Neural crest cell (in vitro differentiated cells): Measurements from ENCODE around the gene RPN2. TPM values are rescaled to one million over a fixed set of nuclear protein-coding genes. Genes with fewer than 3 reads are reported as not detected.

ENCODE experiments used
- DNase-seq: peaks from one replicate; pipeline ENCODE4 v3.0.0; 2021; ENCODE audit warnings: low read depth, mixed read lengths, low spot score
- H3K27ac Mint-ChIP-seq: one replicate; pipeline ENCODE4 v1.8.0; 2021; ENCODE audit warnings: mild to moderate bottlenecking, mixed read lengths; ENCODE audit not compliant: unreplicated experiment
- H3K27me3 Mint-ChIP-seq: 2 replicates; pipeline ENCODE4 v1.8.0; 2021; ENCODE audit warnings: low read depth, mild to moderate bottlenecking, mixed read lengths
- H3K36me3 Mint-ChIP-seq: 2 replicates; pipeline ENCODE4 v1.8.0; 2021; ENCODE audit warnings: low read depth, mild to moderate bottlenecking, mixed read lengths
- H3K4me1 Mint-ChIP-seq: 2 replicates; pipeline ENCODE4 v1.8.0; 2021; ENCODE audit warnings: mixed read lengths
- H3K4me3 Mint-ChIP-seq: one replicate; pipeline ENCODE4 v1.8.0; 2021; ENCODE audit warnings: mild to moderate bottlenecking, mixed read lengths
- H3K9me3 Mint-ChIP-seq: 2 replicates; pipeline ENCODE4 v1.8.0; 2021; ENCODE audit warnings: mixed read lengths
- long read RNA-seq: library from polyadenylated mRNA; unstranded; transcript quantifications from one replicate; pipeline ENCODE4 v2.0.0, GENCODE V29; 2020
- total RNA-seq: library from RNA; stranded (reverse); gene quantifications from 2 replicates; pipeline ENCODE4 v1.2.1, GENCODE V29; 2021
- TF ChIP-seq, protein P1 (sequence below): fragments of 200-600 bp; sonication (generic); conservative IDR thresholded peaks from 2 replicates; pipeline ENCODE4 v1.5.0; 2021; ENCODE audit warnings: antibody characterized with exemption, mild to moderate bottlenecking

Gene RPN2
- total RNA-seq, result 196 and 203 TPM in 2 replicates
- long read RNA-seq, transcript RPN2-201 (17 exons, 2,515 nt), result major isoform, 1,144 of 1,414 reads
- long read RNA-seq, partial matches to known transcripts, result 116 of 1,414 reads
- long read RNA-seq, other reads (novel, unspliced or antisense), result 154 of 1,414 reads

- H3K27me3 Mint-ChIP-seq, result no peaks in the 10 kb centered on the region
- peak; percentile 95 for DNase-seq
- peak within 1 kb of the TSS; percentile 99 for H3K27ac Mint-ChIP-seq
- no peaks in the 10 kb centered on the region for H3K9me3 Mint-ChIP-seq
- H3K4me1 Mint-ChIP-seq, result peaks cover 27% of the 10 kb centered on the region
- peak within 1 kb of the TSS; percentile 92 for H3K4me3 Mint-ChIP-seq
- peaks cover 2% of the 10 kb centered on the region for H3K36me3 Mint-ChIP-seq
- TF ChIP-seq, protein P1, sequence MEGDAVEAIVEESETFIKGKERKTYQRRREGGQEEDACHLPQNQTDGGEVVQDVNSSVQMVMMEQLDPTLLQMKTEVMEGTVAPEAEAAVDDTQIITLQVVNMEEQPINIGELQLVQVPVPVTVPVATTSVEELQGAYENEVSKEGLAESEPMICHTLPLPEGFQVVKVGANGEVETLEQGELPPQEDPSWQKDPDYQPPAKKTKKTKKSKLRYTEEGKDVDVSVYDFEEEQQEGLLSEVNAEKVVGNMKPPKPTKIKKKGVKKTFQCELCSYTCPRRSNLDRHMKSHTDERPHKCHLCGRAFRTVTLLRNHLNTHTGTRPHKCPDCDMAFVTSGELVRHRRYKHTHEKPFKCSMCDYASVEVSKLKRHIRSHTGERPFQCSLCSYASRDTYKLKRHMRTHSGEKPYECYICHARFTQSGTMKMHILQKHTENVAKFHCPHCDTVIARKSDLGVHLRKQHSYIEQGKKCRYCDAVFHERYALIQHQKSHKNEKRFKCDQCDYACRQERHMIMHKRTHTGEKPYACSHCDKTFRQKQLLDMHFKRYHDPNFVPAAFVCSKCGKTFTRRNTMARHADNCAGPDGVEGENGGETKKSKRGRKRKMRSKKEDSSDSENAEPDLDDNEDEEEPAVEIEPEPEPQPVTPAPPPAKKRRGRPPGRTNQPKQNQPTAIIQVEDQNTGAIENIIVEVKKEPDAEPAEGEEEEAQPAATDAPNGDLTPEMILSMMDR, result no peak
Observed at GRCh38 chr20:37178839-37179682, at the start of gene RPN2, which contains the start of gene MROH8. RPN2 (plus strand) TSS chr20:37179330; CDS start chr20:37179357, 27 bp downstream. MROH8 (minus strand) TSS chr20:37179548.

DNA sequence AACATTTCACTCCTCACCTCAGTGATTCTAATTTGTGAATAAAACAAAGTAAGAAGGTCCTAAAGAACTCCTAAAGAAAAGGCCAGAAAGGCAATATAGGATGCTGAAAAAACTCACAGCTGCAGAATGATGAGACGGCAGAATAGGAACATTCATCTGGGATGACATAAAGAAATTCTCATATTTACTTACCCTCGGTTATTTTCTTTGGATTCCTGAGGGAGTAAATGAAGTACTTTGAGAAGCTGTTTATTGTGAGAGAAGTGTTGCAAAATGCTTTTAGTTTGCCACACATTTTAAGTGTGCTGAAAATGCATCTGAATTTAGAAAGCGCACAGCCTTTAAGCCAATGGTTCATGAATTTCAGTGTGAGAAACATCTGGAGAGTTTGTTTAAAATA is 47.6 kb upstream of the RPN2 start:
- Mint-ChIP-seq H3K27me3 (no peaks in the 10 kb centered on the region), H3K4me3 (no peak overlapping the region), H3K4me1 (no peaks in the 10 kb centered on the region), H3K27ac (no peak overlapping the region), H3K36me3 (no peaks in the 10 kb centered on the region), H3K9me3 (no peaks in the 10 kb centered on the region)
- DNase-seq, result no peak
- TF ChIP-seq, protein P1, result no peak

- Mint-ChIP-seq H3K27ac (no peak overlapping the region), H3K27me3 (no peaks in the 10 kb centered on the region), H3K36me3 (no peaks in the 10 kb centered on the region), H3K4me3 (no peak overlapping the region), H3K9me3 (no peaks in the 10 kb centered on the region), H3K4me1 (no peaks in the 10 kb centered on the region)
- TF ChIP-seq, protein P1, result no peak
- DNase-seq, result no peak
Observed at GRCh38 chr20:37133952-37134351, 45.2 kb upstream of the RPN2 start.

DNA sequence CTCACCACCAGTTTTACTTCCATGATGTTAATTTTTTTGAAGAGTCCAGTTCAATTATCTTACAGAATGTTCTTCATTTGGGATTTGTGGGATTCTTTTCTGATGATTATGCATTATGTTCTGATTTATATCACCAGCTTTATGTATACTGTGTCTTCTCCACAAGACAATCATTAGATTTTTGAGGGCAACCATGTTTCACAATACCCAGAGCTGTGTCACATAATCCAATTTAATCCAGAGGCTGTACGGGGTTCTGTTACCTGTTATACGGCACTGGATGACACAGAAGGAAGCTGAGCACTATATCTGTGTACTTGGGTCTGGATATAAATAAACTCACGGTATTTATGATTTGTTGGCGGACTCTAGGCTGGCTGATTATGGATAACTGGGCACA is 41.6 kb upstream of the RPN2 start:
- DNase-seq, result no peak
- H3K4me1 Mint-ChIP-seq, result peaks cover 2% of the 10 kb centered on the region
- H3K4me3 Mint-ChIP-seq, result no peak overlapping the region

DNA sequence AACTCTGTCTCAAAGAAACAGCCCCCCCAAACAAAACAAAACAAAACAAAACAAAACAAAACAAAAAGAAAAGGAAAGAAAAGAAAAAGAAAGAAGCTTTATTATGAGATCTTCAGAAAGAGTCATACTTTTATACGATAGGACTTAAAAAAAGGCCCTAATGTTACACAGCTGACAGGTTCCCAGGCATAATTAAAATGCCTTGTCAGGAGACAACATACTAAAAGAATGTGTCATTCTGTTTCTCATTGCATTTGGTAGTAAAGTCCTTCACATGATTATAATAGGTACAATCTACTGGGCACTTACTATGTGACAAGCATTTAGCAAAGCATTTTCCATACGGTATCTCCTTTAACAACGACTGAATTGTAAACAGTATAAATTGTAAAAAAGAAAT is 36.4 kb upstream of the RPN2 start:
- H3K4me1 Mint-ChIP-seq, result peaks cover 7% of the 10 kb centered on the region
- H3K36me3 Mint-ChIP-seq, result no peaks in the 10 kb centered on the region

More for the DNA sequence above, 41.6 kb upstream of the RPN2 start:
- Mint-ChIP-seq H3K27me3 (no peaks in the 10 kb centered on the region), H3K27ac (no peak overlapping the region), H3K36me3 (no peaks in the 10 kb centered on the region), H3K9me3 (no peaks in the 10 kb centered on the region)
- TF ChIP-seq, protein P1, result no peak

More for the DNA sequence above, 36.4 kb upstream of the RPN2 start:
- Mint-ChIP-seq H3K27ac (no peak overlapping the region), H3K4me3 (no peak overlapping the region), H3K27me3 (no peaks in the 10 kb centered on the region), H3K9me3 (no peaks in the 10 kb centered on the region)
- TF ChIP-seq, protein P1, result no peak
- no peak for DNase-seq
